ENCODE data around the gene CETN1.
A peak's percentile ranks its signal among the peaks of the same experiment; 100 is the strongest.

CETN1 gene

GRCh38 chr18:623761-624620, 43.8 kb downstream of the CETN1 start:
- DNase-seq, result peak; percentile 49

- DNase-seq, result no peak
Measured at GRCh38 chr18:627231-627630, 47.1 kb downstream of the CETN1 start.

GRCh38 chr18:629269-630150, 49.3 kb downstream of the CETN1 start:
- DNase-seq, result no peak

GRCh38 chr18:631560-631959, 51.4 kb downstream of the CETN1 start:
- DNase-seq, result no peak

All from fibroblast of skin of right quadriceps (primary cell).